ENCODE measurements around the gene PEX16. TPM values are rescaled to one million over a fixed set of nuclear protein-coding genes. Genes with fewer than 3 reads are reported as not detected.

PEX16 gene
- total and polyA plus RNA-seq, 2 of the 13 experiments (the other 11 are each of a cell fraction or from before 2014, with no cell fraction given), result 12.5 to 21.8 TPM

DNA sequence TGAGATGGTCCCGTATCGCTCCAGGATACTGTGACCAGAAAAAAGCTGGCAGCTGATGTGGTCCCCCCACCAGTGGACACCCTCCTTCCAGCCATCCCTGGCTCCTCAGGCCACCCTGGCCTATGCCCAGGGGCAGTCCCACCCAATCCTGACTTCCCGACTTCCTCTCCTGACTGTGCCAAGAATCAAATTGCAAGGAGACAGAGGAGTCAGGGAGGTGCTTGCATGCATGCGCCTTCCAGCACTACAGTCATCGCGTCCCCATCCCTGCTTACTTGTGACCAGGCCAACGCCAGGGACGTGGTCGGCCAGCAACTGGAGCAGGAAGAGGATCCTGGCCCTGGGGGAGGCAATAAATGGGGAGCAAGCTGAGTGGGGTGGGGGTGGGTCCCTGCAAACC lies 7.1 kb downstream of the PEX16 start (continued):
- TF ChIP-seq, protein P1, sequence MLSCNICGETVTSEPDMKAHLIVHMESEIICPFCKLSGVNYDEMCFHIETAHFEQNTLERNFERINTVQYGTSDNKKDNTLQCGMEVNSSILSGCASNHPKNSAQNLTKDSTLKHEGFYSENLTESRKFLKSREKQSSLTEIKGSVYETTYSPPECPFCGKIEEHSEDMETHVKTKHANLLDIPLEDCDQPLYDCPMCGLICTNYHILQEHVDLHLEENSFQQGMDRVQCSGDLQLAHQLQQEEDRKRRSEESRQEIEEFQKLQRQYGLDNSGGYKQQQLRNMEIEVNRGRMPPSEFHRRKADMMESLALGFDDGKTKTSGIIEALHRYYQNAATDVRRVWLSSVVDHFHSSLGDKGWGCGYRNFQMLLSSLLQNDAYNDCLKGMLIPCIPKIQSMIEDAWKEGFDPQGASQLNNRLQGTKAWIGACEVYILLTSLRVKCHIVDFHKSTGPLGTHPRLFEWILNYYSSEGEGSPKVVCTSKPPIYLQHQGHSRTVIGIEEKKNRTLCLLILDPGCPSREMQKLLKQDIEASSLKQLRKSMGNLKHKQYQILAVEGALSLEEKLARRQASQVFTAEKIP (CRISPR knock-in tag; IDR thresholded peaks at IDR 0.05; ENCODE audit: borderline replicate concordance), result no peak
- TF ChIP-seq ZNF224 (CRISPR knock-in tag; IDR thresholded peaks at IDR 0.05), result no peak
- no peak for TF ChIP-seq ZNF570 (CRISPR knock-in tag; IDR thresholded peaks at IDR 0.05; ENCODE audit: borderline replicate concordance)
- TF ChIP-seq CHCHD3 (CRISPR knock-in tag; IDR thresholded peaks at IDR 0.05), result no peak
- TF ChIP-seq, protein P2, sequence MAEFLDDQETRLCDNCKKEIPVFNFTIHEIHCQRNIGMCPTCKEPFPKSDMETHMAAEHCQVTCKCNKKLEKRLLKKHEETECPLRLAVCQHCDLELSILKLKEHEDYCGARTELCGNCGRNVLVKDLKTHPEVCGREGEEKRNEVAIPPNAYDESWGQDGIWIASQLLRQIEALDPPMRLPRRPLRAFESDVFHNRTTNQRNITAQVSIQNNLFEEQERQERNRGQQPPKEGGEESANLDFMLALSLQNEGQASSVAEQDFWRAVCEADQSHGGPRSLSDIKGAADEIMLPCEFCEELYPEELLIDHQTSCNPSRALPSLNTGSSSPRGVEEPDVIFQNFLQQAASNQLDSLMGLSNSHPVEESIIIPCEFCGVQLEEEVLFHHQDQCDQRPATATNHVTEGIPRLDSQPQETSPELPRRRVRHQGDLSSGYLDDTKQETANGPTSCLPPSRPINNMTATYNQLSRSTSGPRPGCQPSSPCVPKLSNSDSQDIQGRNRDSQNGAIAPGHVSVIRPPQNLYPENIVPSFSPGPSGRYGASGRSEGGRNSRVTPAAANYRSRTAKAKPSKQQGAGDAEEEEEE (CRISPR knock-in tag; IDR thresholded peaks at IDR 0.05; ENCODE audit: borderline replicate concordance), result no peak
- no peak for TF ChIP-seq CBFB (CRISPR knock-in tag; IDR thresholded peaks at IDR 0.05)
- TF ChIP-seq CSRNP1 (CRISPR knock-in tag; IDR thresholded peaks at IDR 0.05), result no peak
